B cell (primary cell): Measurements from ENCODE around the gene ADAMTSL2. TPM values are rescaled to one million over a fixed set of nuclear protein-coding genes. Genes with fewer than 3 reads are reported as not detected.
A peak's percentile ranks its signal among the peaks of the same experiment; 100 is the strongest.

Source experiments
- ATAC-seq: fragments of 200-7000 bp; cut with Tn5 transposase; one replicate; pipeline ENCODE4 v1.10.0; 2021; ENCODE audit warnings: low read depth, mild to moderate bottlenecking, moderate number of reproducible peaks, moderate library complexity
- CTCF ChIA-PET: fragments of 350-600 bp; sonication (Branson Sonifier 250); formaldehyde crosslinking; loops from one replicate; lab custom pipeline; 2021; ENCODE audit warnings: antibody characterized with exemption, inconsistent platforms; lab: Charles Lee
- POLR2A ChIA-PET: fragments of 350-600 bp; sonication (Branson Sonifier 250); formaldehyde crosslinking; loops from one replicate; lab custom pipeline; 2021; ENCODE audit warnings: antibody characterized with exemption; lab: Charles Lee
- DNase-seq: peaks from one replicate; pipeline ENCODE4 v3.0.0; 2013
- H2AFZ ChIP-seq: 2 replicates; pipeline ENCODE4 v1.6.1; 2012; ENCODE audit warnings: mild to moderate bottlenecking, low read depth, low read length; ENCODE audit not compliant: insufficient read depth, poor library complexity, severe bottlenecking
- H3K27ac ChIP-seq, 2 donors: 1 replicate in 1 of 2; 2 replicates in 1 of 2; pipeline ENCODE4 v1.5.1; 2012 to 2013; ENCODE audit warnings: low read length in 2 of 2, mild to moderate bottlenecking in 2 of 2, moderate library complexity in 1 of 2
- H3K27me3 ChIP-seq, 4 experiments: fragments of 200-600 bp in 1 of 4; sonication (generic) in 1 of 4; replicated peaks in 1 of 4; 1 replicate in 2 of 4; 2 replicates in 2 of 4; pipeline versions ENCODE4 v1.6.1 to v1.7.0; 2013 to 2016; ENCODE audit warnings: low read length in 3 of 4, mild to moderate bottlenecking in 2 of 4, mixed read lengths in 1 of 4, moderate library complexity in 1 of 4; ENCODE audit not compliant: insufficient read depth in 4 of 4, control insufficient read depth in 3 of 4; ENCODE audit errors: control extremely low read depth in 1 of 4
- H3K36me3 ChIP-seq, 2 experiments: replicated peaks in 1 of 2; 1 replicate in 1 of 2; 2 replicates in 1 of 2; pipeline versions ENCODE4 v1.6.1 to v1.7.1; 2013; ENCODE audit warnings: low read length in 1 of 2; ENCODE audit not compliant: insufficient read depth in 2 of 2, control insufficient read depth in 1 of 2; ENCODE audit errors: control extremely low read depth in 1 of 2, extremely low read depth in 1 of 2
- H3K4me1 ChIP-seq, 2 donors: fragments of 200-600 bp in 1 of 2; sonication (generic) in 1 of 2; 1 replicate in 1 of 2; 2 replicates in 1 of 2; pipeline versions ENCODE4 v1.5.1 to v1.6.1; 2013 to 2017; ENCODE audit warnings: low read length in 2 of 2; ENCODE audit not compliant: control insufficient read depth in 2 of 2, insufficient read depth in 2 of 2
- H3K4me2 ChIP-seq: replicated peaks from 2 replicates; pipeline ENCODE3; 2012; ENCODE audit warnings: mild to moderate bottlenecking, low read depth, low read length; ENCODE audit not compliant: poor library complexity, severe bottlenecking
- H3K4me3 ChIP-seq, 5 experiments: fragments of 200-600 bp in 1 of 5; sonication (generic) in 1 of 5; 1 replicate in 3 of 5; 2 replicates in 2 of 5; pipeline versions ENCODE4 v1.5.1 to v1.7.0; 2011 to 2016; ENCODE audit warnings: low read length in 4 of 5, mild to moderate bottlenecking in 4 of 5, low read depth in 2 of 5, control low read depth in 1 of 5, moderate library complexity in 1 of 5; ENCODE audit not compliant: insufficient read depth in 1 of 5; ENCODE audit errors: control extremely low read depth in 1 of 5, extremely low read depth in 1 of 5
- H3K79me2 ChIP-seq: fragments of 200-600 bp; sonication (generic); one replicate; pipeline ENCODE4 v1.6.0; 2016; ENCODE audit warnings: low read length; ENCODE audit not compliant: control insufficient read depth, insufficient read depth
- H3K9ac ChIP-seq: fragments of 200-600 bp; sonication (generic); 2 replicates; pipeline ENCODE4 v1.6.1; 2017; ENCODE audit warnings: mild to moderate bottlenecking, low read length, moderate library complexity
- H3K9me3 ChIP-seq, 3 donors: one replicate each; pipeline versions ENCODE4 v1.6.1 to v1.7.1; 2013; ENCODE audit warnings: low read length in 2 of 3; ENCODE audit not compliant: control insufficient read depth in 2 of 3, insufficient read depth in 1 of 3; ENCODE audit errors: control extremely low read depth in 1 of 3
- H4K20me1 ChIP-seq: 2 replicates; pipeline ENCODE4 v1.6.0; 2012; ENCODE audit warnings: mild to moderate bottlenecking, low read length; ENCODE audit not compliant: insufficient read depth, control insufficient read depth, poor library complexity, severe bottlenecking
- H3K27ac Mint-ChIP-seq: one replicate; pipeline ENCODE4 v1.8.0; 2021; ENCODE audit warnings: mixed read lengths
- H3K27me3 Mint-ChIP-seq: one replicate; pipeline ENCODE4 v1.8.0; 2021; ENCODE audit warnings: mixed read lengths
- H3K4me1 Mint-ChIP-seq: one replicate; pipeline ENCODE4 v1.8.0; 2021; ENCODE audit warnings: mixed read lengths
- H3K4me3 Mint-ChIP-seq: one replicate; pipeline ENCODE4 v1.8.0; 2021; ENCODE audit warnings: mixed read lengths
- H3K9me3 Mint-ChIP-seq: one replicate; pipeline ENCODE4 v1.8.0; 2022; ENCODE audit warnings: mixed read lengths; ENCODE audit not compliant: insufficient read depth
- CTCF ChIP-seq: fragments of 200-600 bp; IDR thresholded peaks from one replicate; pipeline ENCODE4 v1.8.0; 2022; ENCODE audit warnings: antibody characterized with exemption, mild to moderate bottlenecking
- EZH2 ChIP-seq: IDR thresholded peaks from 2 replicates; pipeline ENCODE4 v1.6.1; 2012; ENCODE audit warnings: borderline replicate concordance, low read depth, mild to moderate bottlenecking, moderate library complexity, low read length; ENCODE audit not compliant: insufficient read depth, poor library complexity, severe bottlenecking
- WGBS: methylation state at CpG from one replicate; pipeline ENCODE4 v1.1.5; 2013; ENCODE audit warnings: missing lambda C conversion rate; ENCODE audit not compliant: insufficient coverage; 5-methylcytosine and 5-hydroxymethylcytosine counted together
- intact Hi-C: fragments of 100-400 bp; cut with micrococcal nuclease; formaldehyde crosslinking; loops from one replicate; pipeline ENCODE4 v1.10.0; 2022
- polyA plus RNA-seq: library from polyadenylated mRNA; depleted of rRNA; stranded (reverse); fragments of >200 nt; gene quantifications from 2 replicates; pipeline ENCODE4 v1.2.3, GENCODE V29; 2012
- total RNA-seq, 2 donors: library from RNA; stranded (reverse); fragments of 120-200 nt in 1 of 2; gene quantifications; 1 replicate in 1 of 2; 2 replicates in 1 of 2; pipeline versions ENCODE4 v1.2.3 to v1.2.4, GENCODE V29; 2013 to 2022

Gene ADAMTSL2
- total and polyA plus RNA-seq, 2 donors (not counting 1 experiment from before 2014, with no cell fraction given): 0.03 TPM; not detected in 1

- H3K9me3 ChIP-seq: peaks cover 0 to 22% (median 0%) of the 10 kb centered on the region in 3 donors
- TF ChIP-seq CTCF (no peak), EZH2 (no peak)
- Mint-ChIP-seq H3K4me1 (peaks cover 23% of the 10 kb centered on the region), H3K9me3 (no peaks in the 10 kb centered on the region), H3K4me3 (no peak overlapping the region), H3K27me3 (peaks cover 25% of the 10 kb centered on the region), H3K27ac (no peak overlapping the region)
- WGBS: 81% methylated on average over 5 of the region's 6 CpGs
- no peak overlapping the region for H3K4me2 ChIP-seq
- ChIA-PET CTCF (no interaction called here), POLR2A (no interaction called here)
- intact Hi-C loops: no loop called here
- H3K36me3 ChIP-seq: no peaks in the 10 kb centered on the region
- H3K27me3 ChIP-seq: peaks cover 0 to 47% (median 18%) of the 10 kb centered on the region in 4 experiments
- no peak for ATAC-seq
- H3K4me1 ChIP-seq: peaks cover 27 to 29% of the 10 kb centered on the region in 2 donors
- no peak for DNase-seq
- H3K4me3 ChIP-seq: no peak overlapping the region
- no peak overlapping the region for H2AFZ ChIP-seq
- H3K9ac ChIP-seq: no peak overlapping the region
- H4K20me1 ChIP-seq: no peaks in the 10 kb centered on the region
- H3K79me2 ChIP-seq: no peaks in the 10 kb centered on the region
- no peak overlapping the region for H3K27ac ChIP-seq
These were observed 53.0 kb downstream of the ADAMTSL2 start for GRCh38 chr9:133587466-133587865.

- Histone ChIP-seq H3K27me3 (peaks cover 0 to 28% (median 6%) of the 10 kb centered on the region in 4 experiments), H3K27ac (no peak overlapping the region), H3K36me3 (no peaks in the 10 kb centered on the region), H3K4me3 (no peak overlapping the region), H3K4me1 (peaks cover 19% of the 10 kb centered on the region in 2 donors), H3K79me2 (no peaks in the 10 kb centered on the region), H4K20me1 (no peaks in the 10 kb centered on the region), H3K4me2 (no peak overlapping the region), H3K9me3 (peaks cover 0 to 21% (median 0%) of the 10 kb centered on the region in 3 donors), H2AFZ (no peak overlapping the region), H3K9ac (no peak overlapping the region)
- ChIA-PET CTCF (interaction anchor here (0.5 kb wide), 1 partner anchor 523 kb away, joined by 3 read pairs; no protein-coding TSS in a partner anchor), POLR2A (no interaction called here)
- peaks cover 19% of the 10 kb centered on the region for H3K27me3 Mint-ChIP-seq
- peaks cover 15% of the 10 kb centered on the region for H3K4me1 Mint-ChIP-seq
- TF ChIP-seq CTCF (peak; percentile 42), EZH2 (no peak)
- DNase-seq (peak; percentile 35), ATAC-seq (no peak)
- intact Hi-C loops: no loop called here
- WGBS: 54% methylated on average over 15 of the region's 19 CpGs
- H3K9me3 Mint-ChIP-seq: no peaks in the 10 kb centered on the region
- H3K27ac Mint-ChIP-seq: no peak overlapping the region
- H3K4me3 Mint-ChIP-seq: no peak overlapping the region
These were observed 55.1 kb downstream of the ADAMTSL2 start for GRCh38 chr9:133589454-133590227.
